ENCODE data around the gene TMTC1.

Gene TMTC1

DNA sequence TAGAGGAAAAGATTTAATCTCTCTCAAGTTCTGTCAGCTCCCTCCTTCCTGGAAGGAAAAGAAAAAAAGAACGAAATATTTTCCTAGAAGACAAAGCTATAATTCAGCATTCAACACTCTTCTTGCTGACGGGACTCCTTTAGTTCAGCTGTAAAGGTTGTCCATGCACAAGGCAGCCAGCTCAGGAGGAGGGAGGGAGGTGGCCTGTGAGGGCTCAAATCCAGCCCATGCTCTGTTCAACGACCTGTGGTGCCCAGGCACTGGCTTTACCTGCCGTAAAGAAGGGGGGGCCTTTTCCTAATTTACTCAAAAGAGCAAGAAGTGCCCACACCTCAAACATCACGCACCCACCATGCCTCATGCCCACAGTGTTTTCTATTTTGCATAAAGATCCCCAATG, 109.3 kb downstream of the TMTC1 start:
- Histone ChIP-seq H3K27me3 (ENCODE audit: control insufficient read depth, insufficient read depth, low read length) (no peaks in the 10 kb centered on the region), H3K4me3 (ENCODE audit: low read length) (no peak overlapping the region), H3K9me3 (ENCODE audit: control insufficient read depth, low read length) (no peaks in the 10 kb centered on the region)

DNA sequence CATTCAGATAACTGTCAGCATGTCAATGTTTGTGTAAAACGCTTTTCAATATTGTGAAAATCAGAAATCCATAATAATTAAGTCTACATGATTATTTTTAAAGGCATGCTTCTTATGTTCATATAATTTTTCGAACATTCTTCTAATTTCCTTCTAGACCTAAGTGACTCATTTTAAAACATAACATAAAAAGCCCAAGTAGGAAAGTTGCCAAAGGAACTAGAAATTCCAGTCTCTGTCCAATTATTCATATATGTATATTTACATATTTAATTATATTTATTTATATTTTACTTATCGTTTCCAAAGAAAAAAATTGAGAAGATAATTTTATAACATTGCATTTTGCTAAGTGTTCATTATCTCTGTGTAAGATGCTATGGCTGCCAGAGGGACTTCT, 110.4 kb downstream of the TMTC1 start:
- Histone ChIP-seq H3K27me3 (ENCODE audit: control insufficient read depth, insufficient read depth, low read length) (no peaks in the 10 kb centered on the region), H3K4me3 (ENCODE audit: low read length) (no peak overlapping the region), H3K36me3 (ENCODE audit: control insufficient read depth, insufficient read depth, low read length) (no peaks in the 10 kb centered on the region), H3K4me1 (ENCODE audit: control insufficient read depth, insufficient read depth, low read length) (no peaks in the 10 kb centered on the region), H3K9me3 (ENCODE audit: control insufficient read depth, low read length) (no peaks in the 10 kb centered on the region), H3K9ac (ENCODE audit: low read length) (no peak overlapping the region)

More for the DNA sequence above, 109.3 kb downstream of the TMTC1 start:
- Histone ChIP-seq H3K36me3 (ENCODE audit: control insufficient read depth, insufficient read depth, low read length) (no peaks in the 10 kb centered on the region), H3K4me1 (ENCODE audit: control insufficient read depth, insufficient read depth, low read length) (no peaks in the 10 kb centered on the region), H3K9ac (ENCODE audit: low read length) (no peak overlapping the region)

DNA sequence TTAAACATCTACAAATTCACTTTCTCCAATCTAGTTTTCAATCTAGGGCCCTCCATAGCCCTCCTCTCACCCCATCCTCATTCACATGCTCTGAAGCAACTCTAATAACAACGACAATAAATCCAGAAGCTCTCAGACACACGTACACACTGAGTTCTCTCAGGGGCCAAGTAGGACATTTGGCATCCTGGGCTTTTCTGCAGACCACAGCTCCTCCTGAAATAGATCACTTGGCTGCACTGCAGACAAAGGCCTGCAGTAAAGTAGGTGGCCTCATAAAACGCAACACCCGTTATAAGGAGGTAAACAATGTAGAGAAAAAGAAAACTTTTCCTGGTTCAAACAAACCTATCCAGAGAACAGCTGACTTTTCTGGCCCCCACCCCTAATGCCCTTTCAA, 111.2 kb downstream of the TMTC1 start:
- H3K4me3 ChIP-seq (ENCODE audit: low read length): no peak overlapping the region
- H3K36me3 ChIP-seq (ENCODE audit: control insufficient read depth, insufficient read depth, low read length): no peaks in the 10 kb centered on the region
- no peak overlapping the region for H3K9ac ChIP-seq (ENCODE audit: low read length)
- H3K27me3 ChIP-seq (ENCODE audit: control insufficient read depth, insufficient read depth, low read length): no peaks in the 10 kb centered on the region
- H3K4me1 ChIP-seq (ENCODE audit: control insufficient read depth, insufficient read depth, low read length): no peaks in the 10 kb centered on the region
- no peaks in the 10 kb centered on the region for H3K9me3 ChIP-seq (ENCODE audit: control insufficient read depth, low read length)

DNA sequence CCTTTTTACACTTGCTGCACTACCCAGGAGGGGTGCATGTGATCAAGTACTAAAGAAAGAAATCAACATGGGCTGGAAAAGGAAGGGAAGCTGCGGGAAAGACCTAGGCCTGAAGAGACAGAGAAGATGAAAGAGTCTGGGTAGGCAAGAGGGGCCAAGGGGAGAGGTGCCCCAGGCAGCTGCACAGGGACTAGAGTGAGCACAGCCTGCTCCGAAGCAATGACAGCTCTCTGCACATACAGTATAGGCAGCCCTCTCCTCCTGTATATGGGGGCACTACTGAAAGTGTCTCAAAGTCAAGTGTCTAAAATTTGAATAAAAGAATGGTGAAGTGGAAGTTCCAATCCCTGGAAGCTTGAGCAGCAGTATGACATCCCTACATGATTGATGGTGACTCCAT, 112.0 kb downstream of the TMTC1 start:
- Histone ChIP-seq H3K4me3 (ENCODE audit: low read length) (no peak overlapping the region), H3K36me3 (ENCODE audit: control insufficient read depth, insufficient read depth, low read length) (no peaks in the 10 kb centered on the region), H3K9ac (ENCODE audit: low read length) (no peak overlapping the region), H3K27me3 (ENCODE audit: control insufficient read depth, insufficient read depth, low read length) (no peaks in the 10 kb centered on the region), H3K4me1 (ENCODE audit: control insufficient read depth, insufficient read depth, low read length) (no peaks in the 10 kb centered on the region), H3K9me3 (ENCODE audit: control insufficient read depth, low read length) (no peaks in the 10 kb centered on the region)

DNA sequence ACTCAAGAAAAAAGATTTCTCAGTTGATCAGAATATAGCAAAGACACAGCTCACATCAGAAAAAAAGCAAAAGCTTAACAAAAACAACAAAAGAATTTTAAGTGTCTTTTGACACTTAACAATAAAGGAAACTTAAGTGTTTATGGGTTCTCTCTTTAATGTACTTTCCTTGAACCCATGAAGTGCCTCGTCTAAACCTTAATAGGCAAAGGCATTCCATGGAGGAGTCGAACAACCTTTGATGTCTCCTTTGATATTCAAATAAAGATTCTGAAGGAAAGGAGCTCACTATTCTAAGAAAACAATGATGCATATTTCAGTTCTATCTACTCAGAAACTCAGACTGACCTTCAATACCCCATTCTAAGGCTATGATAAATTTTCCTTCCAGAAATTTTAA, 116.7 kb downstream of the TMTC1 start:
- Histone ChIP-seq H3K4me1 (ENCODE audit: control insufficient read depth, insufficient read depth, low read length) (no peaks in the 10 kb centered on the region), H3K36me3 (ENCODE audit: control insufficient read depth, insufficient read depth, low read length) (no peaks in the 10 kb centered on the region), H3K9ac (ENCODE audit: low read length) (no peak overlapping the region), H3K27me3 (ENCODE audit: control insufficient read depth, insufficient read depth, low read length) (no peaks in the 10 kb centered on the region), H3K9me3 (ENCODE audit: control insufficient read depth, low read length) (no peaks in the 10 kb centered on the region), H3K4me3 (ENCODE audit: low read length) (no peak overlapping the region)

DNA sequence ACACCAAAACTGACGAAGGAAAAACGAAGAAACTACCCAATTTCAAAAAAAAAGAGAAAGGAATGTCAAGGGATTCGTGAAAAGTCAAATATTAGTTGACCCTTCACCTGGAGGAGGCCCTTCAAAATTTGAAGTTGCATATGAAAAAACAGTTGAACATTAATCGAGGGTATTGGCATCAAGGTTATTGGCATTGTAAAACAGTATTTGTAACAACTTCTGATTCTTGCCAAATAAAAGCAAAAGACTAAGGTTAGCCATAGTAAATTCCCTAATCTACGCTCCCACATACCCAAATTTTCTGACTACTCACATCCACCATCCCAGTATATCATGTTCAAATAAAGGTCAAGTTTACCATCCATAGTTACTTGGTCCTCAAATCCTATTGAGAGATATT, 118.6 kb downstream of the TMTC1 start:
- no peak overlapping the region for H3K9ac ChIP-seq (ENCODE audit: low read length)
- no peaks in the 10 kb centered on the region for H3K36me3 ChIP-seq (ENCODE audit: control insufficient read depth, insufficient read depth, low read length)
- no peak overlapping the region for H3K4me3 ChIP-seq (ENCODE audit: low read length)
- no peaks in the 10 kb centered on the region for H3K9me3 ChIP-seq (ENCODE audit: control insufficient read depth, low read length)
- no peaks in the 10 kb centered on the region for H3K27me3 ChIP-seq (ENCODE audit: control insufficient read depth, insufficient read depth, low read length)
- H3K4me1 ChIP-seq (ENCODE audit: control insufficient read depth, insufficient read depth, low read length): no peaks in the 10 kb centered on the region

DNA sequence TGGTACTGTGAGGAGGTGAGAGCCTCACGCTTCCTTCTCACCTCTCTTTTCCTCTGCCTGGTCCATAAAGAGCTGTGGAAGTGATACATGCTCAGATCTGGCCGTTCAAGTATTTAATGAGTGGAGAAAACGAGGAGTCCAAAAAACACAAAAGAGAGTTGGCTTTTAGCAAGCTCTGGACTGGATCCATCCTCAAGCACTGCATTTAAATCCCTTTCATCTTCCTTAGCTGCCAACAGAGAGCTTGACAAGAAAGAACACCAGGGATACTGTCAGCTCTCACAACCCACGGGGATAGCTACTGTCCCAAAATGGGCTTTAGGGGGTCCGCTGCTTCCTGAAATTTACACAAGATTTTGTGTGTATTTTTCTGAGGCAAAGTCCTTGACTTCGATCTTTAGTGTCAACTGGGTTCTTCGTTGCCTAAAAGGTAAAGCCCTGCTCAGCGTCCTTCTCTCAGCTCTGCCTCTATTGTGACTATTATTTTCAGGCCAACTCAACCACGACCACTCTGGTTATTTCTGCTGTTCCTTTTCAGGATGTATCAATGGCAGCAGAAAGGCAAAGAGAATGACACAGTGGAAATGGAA, 120.9 kb downstream of the TMTC1 start:
- Histone ChIP-seq H3K36me3 (ENCODE audit: control insufficient read depth, insufficient read depth, low read length) (no peaks in the 10 kb centered on the region), H3K27me3 (ENCODE audit: control insufficient read depth, insufficient read depth, low read length) (no peaks in the 10 kb centered on the region)

DNA sequence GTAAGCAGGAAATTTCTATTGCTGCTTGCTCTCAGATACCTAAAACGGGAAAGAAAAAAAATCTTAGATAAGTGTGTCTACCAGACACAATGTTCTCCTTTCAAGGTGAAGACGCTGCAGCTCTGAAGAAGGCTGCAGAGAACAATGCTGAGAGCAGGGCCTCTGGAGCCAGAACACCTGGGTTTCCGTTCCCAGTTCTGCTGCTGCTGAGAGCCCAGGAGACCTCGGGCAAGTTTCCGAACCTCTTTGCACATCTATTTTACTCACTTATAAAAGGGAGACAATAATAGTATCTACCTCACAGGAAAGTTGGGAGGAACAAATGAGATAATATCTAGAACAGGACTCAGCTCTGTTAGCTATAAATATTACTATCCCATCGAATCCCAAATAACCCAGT, 122.9 kb downstream of the TMTC1 start:
- H3K9ac ChIP-seq (ENCODE audit: low read length): no peak overlapping the region
- H3K9me3 ChIP-seq (ENCODE audit: control insufficient read depth, low read length): no peaks in the 10 kb centered on the region
- no peaks in the 10 kb centered on the region for H3K27me3 ChIP-seq (ENCODE audit: control insufficient read depth, insufficient read depth, low read length)
- no peaks in the 10 kb centered on the region for H3K4me1 ChIP-seq (ENCODE audit: control insufficient read depth, insufficient read depth, low read length)
- no peak overlapping the region for H3K4me3 ChIP-seq (ENCODE audit: low read length)
- H3K36me3 ChIP-seq (ENCODE audit: control insufficient read depth, insufficient read depth, low read length): no peaks in the 10 kb centered on the region

More for the DNA sequence above, 120.9 kb downstream of the TMTC1 start:
- no peak overlapping the region for H3K9ac ChIP-seq (ENCODE audit: low read length)
- H3K4me1 ChIP-seq (ENCODE audit: control insufficient read depth, insufficient read depth, low read length): no peaks in the 10 kb centered on the region
- no peak overlapping the region for H3K4me3 ChIP-seq (ENCODE audit: low read length)
- H3K9me3 ChIP-seq (ENCODE audit: control insufficient read depth, low read length): no peaks in the 10 kb centered on the region

DNA sequence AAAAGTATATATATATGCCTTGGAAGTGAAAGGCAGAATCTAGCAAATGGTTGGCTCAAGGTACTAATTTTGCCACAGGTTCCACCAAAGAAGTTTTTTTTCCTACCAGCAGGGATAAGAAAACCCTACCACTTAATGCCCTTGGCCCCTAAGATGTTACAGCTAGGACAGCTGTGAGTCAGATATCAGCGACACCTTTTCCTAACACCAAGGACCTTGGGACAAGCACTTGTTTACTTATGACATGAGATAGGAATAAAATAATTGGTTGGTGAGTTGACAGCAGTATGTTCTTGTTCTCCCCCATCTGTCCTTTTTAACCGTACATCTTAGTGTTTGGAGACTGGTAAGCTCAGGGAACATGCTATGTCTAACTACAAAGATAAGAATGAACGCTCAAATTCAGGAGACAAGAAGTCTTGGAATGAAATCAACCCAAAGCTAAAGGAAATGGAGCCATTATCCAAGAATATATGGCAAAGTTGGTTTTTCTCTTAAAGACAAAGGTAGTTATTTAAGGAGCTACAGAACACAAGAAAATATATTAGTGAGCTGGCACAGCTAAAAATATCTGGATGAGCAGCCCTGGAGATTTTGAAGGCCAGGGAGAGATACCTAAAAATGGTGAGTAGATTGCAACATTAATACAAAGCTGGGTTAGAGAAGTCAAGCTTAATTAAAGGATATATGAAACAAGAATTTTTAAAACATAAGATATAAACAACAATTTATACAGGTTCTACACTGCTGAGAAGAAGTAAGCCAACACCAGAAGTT, 126.8 kb downstream of the TMTC1 start:
- no peaks in the 10 kb centered on the region for H3K36me3 ChIP-seq (ENCODE audit: control insufficient read depth, insufficient read depth, low read length)
- H3K9me3 ChIP-seq (ENCODE audit: control insufficient read depth, low read length): no peaks in the 10 kb centered on the region
- H3K9ac ChIP-seq (ENCODE audit: low read length): no peak overlapping the region
- H3K4me1 ChIP-seq (ENCODE audit: control insufficient read depth, insufficient read depth, low read length): no peaks in the 10 kb centered on the region
- H3K27me3 ChIP-seq (ENCODE audit: control insufficient read depth, insufficient read depth, low read length): no peaks in the 10 kb centered on the region
- H3K4me3 ChIP-seq (ENCODE audit: low read length): no peak overlapping the region

DNA sequence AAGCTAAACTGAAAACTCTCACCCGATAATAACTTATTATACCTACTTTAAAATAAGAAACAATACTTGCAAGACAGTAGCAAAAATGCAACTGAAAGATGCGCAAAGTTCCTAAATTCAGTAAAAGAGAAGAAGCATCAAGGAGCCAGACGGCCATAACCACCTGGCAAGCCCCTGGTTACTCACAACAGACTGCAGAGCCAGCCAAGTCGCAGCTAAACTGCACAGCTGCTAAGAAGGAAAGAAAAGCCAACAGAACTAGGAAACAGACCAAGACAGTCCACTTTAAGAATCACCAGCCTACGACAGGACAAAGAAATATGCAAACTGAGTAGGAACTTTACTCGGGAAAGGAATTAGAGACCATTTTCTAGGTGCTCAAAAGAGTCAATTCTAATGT, 127.9 kb downstream of the TMTC1 start:
- Histone ChIP-seq H3K9me3 (ENCODE audit: control insufficient read depth, low read length) (no peaks in the 10 kb centered on the region), H3K27me3 (ENCODE audit: control insufficient read depth, insufficient read depth, low read length) (no peaks in the 10 kb centered on the region), H3K4me1 (ENCODE audit: control insufficient read depth, insufficient read depth, low read length) (no peaks in the 10 kb centered on the region), H3K9ac (ENCODE audit: low read length) (no peak overlapping the region), H3K4me3 (ENCODE audit: low read length) (no peak overlapping the region), H3K36me3 (ENCODE audit: control insufficient read depth, insufficient read depth, low read length) (no peaks in the 10 kb centered on the region)

DNA sequence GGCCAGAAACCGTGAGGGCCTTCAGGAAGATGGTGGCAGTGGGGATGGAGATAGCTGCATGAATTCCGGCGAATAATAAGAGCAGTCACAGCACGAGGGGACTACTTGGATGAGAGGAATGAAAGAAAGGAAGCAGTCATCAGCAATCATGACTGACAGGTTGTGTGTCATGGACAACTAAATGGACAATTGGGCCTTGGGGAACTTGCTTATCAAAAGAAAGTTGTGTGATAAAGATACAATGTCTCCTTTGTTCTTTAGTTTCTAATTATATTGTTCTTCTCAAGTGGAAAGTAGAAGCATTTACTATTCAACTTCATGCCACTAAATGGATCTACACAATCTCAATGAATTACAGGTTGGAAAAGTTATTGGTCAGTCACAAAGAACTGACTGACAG, 130.5 kb downstream of the TMTC1 start:
- Histone ChIP-seq H3K4me1 (ENCODE audit: control insufficient read depth, insufficient read depth, low read length) (no peaks in the 10 kb centered on the region), H3K4me3 (ENCODE audit: low read length) (no peak overlapping the region), H3K27me3 (ENCODE audit: control insufficient read depth, insufficient read depth, low read length) (no peaks in the 10 kb centered on the region), H3K36me3 (ENCODE audit: control insufficient read depth, insufficient read depth, low read length) (no peaks in the 10 kb centered on the region), H3K9me3 (ENCODE audit: control insufficient read depth, low read length) (no peaks in the 10 kb centered on the region), H3K9ac (ENCODE audit: low read length) (no peak overlapping the region)

DNA sequence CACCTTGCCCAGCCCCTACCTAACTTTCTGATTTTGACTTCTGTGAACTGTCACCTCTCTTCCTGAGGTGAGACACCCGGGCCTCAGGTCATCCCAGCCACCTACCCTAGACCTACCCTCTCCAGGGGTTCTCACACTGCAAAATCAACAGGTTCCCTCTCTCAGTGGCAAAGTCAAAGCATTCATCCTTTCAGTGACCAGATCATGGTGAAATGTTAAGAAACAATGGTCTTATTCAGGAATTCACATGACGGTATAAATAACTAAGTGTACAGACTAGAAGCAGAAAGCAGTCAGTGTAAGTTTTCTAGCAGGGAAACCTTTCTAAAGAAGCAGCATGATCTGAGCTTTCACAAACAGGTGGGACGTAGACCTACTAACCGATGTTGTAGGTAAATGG, 133.4 kb downstream of the TMTC1 start:
- Histone ChIP-seq H3K36me3 (ENCODE audit: control insufficient read depth, insufficient read depth, low read length) (no peaks in the 10 kb centered on the region), H3K9me3 (ENCODE audit: control insufficient read depth, low read length) (no peaks in the 10 kb centered on the region), H3K4me1 (ENCODE audit: control insufficient read depth, insufficient read depth, low read length) (no peaks in the 10 kb centered on the region), H3K9ac (ENCODE audit: low read length) (no peak overlapping the region), H3K27me3 (ENCODE audit: control insufficient read depth, insufficient read depth, low read length) (no peaks in the 10 kb centered on the region), H3K4me3 (ENCODE audit: low read length) (no peak overlapping the region)

Measured in mucosa of stomach (tissue), 1 donor.